Measurements from ENCODE around the gene TSEN2. TPM values are rescaled to one million over a fixed set of nuclear protein-coding genes. Genes with fewer than 3 reads are reported as not detected.

Gene TSEN2
- total and polyA plus RNA-seq, 9 of the 15 experiments (the other 6 are each of a cell fraction or from before 2014, with no cell fraction given): 38.5 to 76.3 (median 46.6) TPM

GRCh38 chr3:12483872-12484197 is 445 bp upstream of the TSEN2 start (continued):
- TF ChIP-seq CHD4 (IDR thresholded peaks at IDR 0.05; ENCODE audit: insufficient read depth, insufficient replicate concordance, low read depth, low read length, poor library complexity, severe bottlenecking) (no peak), NFRKB (IDR thresholded peaks at IDR 0.05; ENCODE audit: low read depth) (no peak), FOXP1 (CRISPR knock-in tag; IDR thresholded peaks at IDR 0.05) (no peak), ZNF277 (CRISPR knock-in tag; IDR thresholded peaks at IDR 0.05; ENCODE audit: borderline replicate concordance) (no peak), NCOA6 (IDR thresholded peaks at IDR 0.05) (no peak), RUNX1 (IDR thresholded peaks at IDR 0.05; ENCODE audit: low read depth) (0 out of 2 replicates have a peak, but pooled peaks have one; percentile 47), CBX1 (IDR thresholded peaks at IDR 0.05; ENCODE audit: low read depth) (no peak), BRD9 (IDR thresholded peaks at IDR 0.05; ENCODE audit: low read depth, partially characterized antibody) (no peak), ZNF696 (CRISPR knock-in tag; conservative IDR thresholded peaks at IDR 0.05) (no peak), DNMT1 (IDR thresholded peaks at IDR 0.05) (peak; percentile 41; the same call in 1 of the 2 replicates), MTA3 (IDR thresholded peaks at IDR 0.05; ENCODE audit: borderline replicate concordance) (no peak), IRF9 (tag; IDR thresholded peaks at IDR 0.05) (no peak), NFIX (CRISPR knock-in tag; IDR thresholded peaks at IDR 0.05; ENCODE audit: low read depth) (no peak), ZNF41 (CRISPR knock-in tag; conservative IDR thresholded peaks at IDR 0.05) (no peak), TRIM28 (IDR thresholded peaks at IDR 0.05) (no peak), POLR2G (IDR thresholded peaks at IDR 0.05; ENCODE audit: low read depth, low read length) (no peak), ZNF668 (CRISPR knock-in tag; IDR thresholded peaks at IDR 0.05) (no peak), SNRNP70 (optimal IDR thresholded peaks at IDR 0.05; ENCODE audit: low read depth, low read length) (no peak), PTTG1 (tag; IDR thresholded peaks at IDR 0.05; ENCODE audit: low read depth) (no peak), ZNF232 (CRISPR knock-in tag; IDR thresholded peaks at IDR 0.05) (no peak), ZC3H8 (IDR thresholded peaks at IDR 0.05) (no peak), ZNF24 (IDR thresholded peaks at IDR 0.05) (no peak)
- TF ChIP-seq, protein P1, sequence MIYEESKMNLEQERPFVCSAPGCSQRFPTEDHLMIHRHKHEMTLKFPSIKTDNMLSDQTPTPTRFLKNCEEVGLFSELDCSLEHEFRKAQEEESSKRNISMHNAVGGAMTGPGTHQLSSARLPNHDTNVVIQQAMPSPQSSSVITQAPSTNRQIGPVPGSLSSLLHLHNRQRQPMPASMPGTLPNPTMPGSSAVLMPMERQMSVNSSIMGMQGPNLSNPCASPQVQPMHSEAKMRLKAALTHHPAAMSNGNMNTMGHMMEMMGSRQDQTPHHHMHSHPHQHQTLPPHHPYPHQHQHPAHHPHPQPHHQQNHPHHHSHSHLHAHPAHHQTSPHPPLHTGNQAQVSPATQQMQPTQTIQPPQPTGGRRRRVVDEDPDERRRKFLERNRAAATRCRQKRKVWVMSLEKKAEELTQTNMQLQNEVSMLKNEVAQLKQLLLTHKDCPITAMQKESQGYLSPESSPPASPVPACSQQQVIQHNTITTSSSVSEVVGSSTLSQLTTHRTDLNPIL (CRISPR knock-in tag; IDR thresholded peaks at IDR 0.05): 0 out of 2 replicates have a peak, but pooled peaks have one; percentile 31
- TF ChIP-seq, protein P2, sequence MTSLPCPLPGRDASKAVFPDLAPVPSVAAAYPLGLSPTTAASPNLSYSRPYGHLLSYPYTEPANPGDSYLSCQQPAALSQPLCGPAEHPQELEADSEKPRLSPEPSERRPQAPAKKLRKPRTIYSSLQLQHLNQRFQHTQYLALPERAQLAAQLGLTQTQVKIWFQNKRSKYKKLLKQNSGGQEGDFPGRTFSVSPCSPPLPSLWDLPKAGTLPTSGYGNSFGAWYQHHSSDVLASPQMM (CRISPR knock-in tag; IDR thresholded peaks at IDR 0.05): no peak
- TF ChIP-seq, protein P3, sequence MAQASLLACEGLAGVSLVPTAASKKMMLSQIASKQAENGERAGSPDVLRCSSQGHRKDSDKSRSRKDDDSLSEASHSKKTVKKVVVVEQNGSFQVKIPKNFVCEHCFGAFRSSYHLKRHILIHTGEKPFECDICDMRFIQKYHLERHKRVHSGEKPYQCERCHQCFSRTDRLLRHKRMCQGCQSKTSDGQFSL (CRISPR knock-in tag; IDR thresholded peaks at IDR 0.05): no peak
- TF ChIP-seq, protein P3 (tag; IDR thresholded peaks at IDR 0.05): no peak
- TF ChIP-seq, protein P4, sequence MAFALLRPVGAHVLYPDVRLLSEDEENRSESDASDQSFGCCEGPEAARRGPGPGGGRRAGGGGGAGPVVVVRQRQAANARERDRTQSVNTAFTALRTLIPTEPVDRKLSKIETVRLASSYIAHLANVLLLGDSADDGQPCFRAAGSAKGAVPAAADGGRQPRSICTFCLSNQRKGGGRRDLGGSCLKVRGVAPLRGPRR (CRISPR knock-in tag; IDR thresholded peaks at IDR 0.05): no peak

Measured in K562 (cell line).